Forelimb muscle (tissue), 1 donor: ENCODE measurements around the gene CRABP2. TPM values are rescaled to one million over a fixed set of nuclear protein-coding genes. Genes with fewer than 3 reads are reported as not detected.

Experiments
- DNase-seq: peaks from one replicate; pipeline ENCODE4 v3.0.0-alpha.2; 2013; ENCODE audit warnings: low read depth
- polyA plus RNA-seq: library from polyadenylated mRNA; unstranded; fragments of 120-200 nt; gene quantifications from one replicate; pipeline ENCODE4 v1.2.1, GENCODE V29; 2013; ENCODE audit not compliant: insufficient read length

CRABP2 gene
- polyA plus RNA-seq, 1 donor, result 349 TPM

- DNase-seq, result no peak
These were observed 36.4 kb downstream of the CRABP2 start for GRCh38 chr1:156668801-156669637.

DNA sequence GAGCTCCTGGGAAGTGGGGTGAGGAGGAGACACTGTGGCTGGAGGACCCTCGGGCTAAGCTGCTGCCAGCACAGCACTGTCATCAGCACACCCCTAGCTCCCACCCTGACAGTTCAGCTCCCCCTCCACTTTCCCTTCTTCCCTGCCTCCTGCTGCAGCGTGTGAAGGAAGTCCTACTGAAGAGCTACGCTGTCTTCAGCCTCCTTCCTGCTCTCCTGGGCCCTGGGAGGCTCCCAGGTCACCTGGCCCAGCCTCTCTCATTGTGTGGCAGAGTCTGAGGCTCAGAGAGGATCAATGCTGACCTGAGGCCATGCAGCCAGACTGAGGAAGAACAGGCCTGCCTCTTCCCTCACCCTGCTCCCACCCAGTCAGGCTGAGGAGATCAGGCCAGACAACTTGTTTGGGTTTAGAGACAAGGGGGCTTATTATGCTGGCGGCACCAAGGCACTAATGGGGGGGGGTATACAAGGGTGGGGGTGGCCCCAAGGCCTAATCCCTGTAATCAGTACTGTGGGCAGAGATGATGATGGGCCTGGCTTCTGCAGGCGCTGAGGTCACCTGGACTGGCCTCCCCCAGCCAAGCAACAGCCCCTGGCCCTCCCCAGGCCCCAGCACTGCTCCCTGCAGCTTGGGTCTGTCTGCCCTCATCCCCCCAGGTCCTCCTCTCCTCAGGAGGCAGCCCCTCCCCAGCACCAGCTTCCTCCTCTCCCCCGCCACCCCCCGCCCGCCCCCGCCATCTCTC is 37.2 kb downstream of the CRABP2 start:
- DNase-seq, result no peak

DNA sequence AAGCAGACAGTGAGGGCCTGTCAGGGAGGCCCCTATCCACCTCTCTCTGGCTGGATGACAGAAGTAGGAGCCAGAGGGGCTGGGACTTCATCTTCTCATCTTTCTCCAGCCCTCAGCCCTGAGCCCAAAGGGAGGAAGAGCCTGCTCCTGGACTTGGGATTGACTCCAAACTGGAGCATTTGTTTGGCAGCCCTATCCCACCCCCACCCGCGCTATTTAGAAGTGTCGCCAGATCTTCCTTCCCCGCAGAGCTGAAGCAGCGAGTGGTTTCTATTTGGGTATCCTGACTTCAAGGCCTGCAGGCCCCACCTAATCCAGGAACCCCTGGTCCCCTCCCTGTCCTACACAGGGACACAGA is 37.8 kb downstream of the CRABP2 start:
- peak; percentile 87 for DNase-seq

GRCh38 chr1:156666862-156667609 is 38.3 kb downstream of the CRABP2 start:
- DNase-seq, result no peak

GRCh38 chr1:156665539-156665938 is 39.8 kb downstream of the CRABP2 start:
- no peak for DNase-seq

DNA sequence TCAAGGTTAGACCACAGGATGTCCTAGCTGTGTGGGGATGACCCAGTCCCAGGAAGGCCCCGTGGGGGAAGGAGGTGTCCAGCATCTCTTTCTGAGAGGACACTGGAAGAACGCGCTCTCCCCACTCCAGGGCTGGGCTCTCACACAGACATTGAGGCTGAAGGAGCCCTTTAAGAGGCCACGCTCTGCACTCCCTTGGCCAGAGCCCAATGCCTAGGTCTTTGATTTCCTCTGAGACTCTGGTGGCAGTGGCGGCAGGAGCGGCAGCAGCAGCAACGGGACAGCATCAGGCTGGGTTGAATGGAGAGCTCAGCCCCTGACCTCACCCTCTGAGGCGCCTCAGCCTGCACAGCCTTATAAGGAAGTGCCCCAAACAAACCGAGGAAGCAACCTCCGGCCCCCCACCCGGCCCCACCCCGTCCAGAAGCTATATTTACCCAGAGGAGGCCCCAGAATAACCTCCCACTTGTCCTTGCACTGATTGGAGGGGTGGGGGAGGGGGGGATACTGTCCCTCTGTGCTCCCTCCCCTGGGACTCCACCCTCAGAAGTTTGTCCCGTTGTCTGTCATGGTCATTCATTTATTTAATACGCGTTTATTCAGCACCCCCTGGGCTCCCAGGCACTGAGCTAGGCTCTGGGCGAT is 40.5 kb downstream of the CRABP2 start:
- DNase-seq, result no peak

DNA sequence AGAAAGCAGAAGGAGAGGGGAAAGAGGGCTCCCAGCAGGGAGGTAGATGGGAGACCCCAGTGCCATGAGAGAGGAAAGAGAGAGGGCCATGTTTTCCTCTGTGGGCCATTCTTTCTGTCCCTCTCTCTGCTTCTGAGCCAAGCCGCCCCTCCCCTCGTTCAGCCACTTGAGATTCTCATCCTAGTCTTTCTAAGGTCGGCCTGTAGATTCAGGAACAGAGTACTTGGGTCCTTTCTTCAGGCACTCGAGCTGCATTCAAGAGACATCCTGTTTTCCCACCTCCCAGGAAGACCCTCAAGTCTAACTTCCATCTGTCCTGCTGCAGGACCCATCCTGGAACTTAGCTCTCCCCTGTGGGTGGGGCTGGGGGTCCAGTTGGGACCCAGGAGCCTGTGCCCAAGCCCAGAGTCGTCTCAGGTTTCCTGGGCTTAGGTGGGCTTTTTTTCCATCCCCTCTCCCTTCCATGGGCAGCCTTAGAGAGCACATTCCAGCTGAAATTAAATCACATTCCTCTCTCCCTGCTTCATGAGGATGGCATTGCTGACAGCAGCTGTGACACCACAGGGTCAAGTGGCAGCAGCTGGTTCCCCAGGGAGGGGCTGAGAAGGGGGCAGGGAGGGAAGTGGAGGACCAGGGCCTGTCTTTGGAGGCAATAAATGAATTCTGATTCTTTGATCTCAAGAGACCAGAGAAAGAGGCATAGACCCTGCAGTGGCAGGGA is 41.2 kb downstream of the CRABP2 start:
- DNase-seq, result no peak

GRCh38 chr1:156663178-156663577 is 42.2 kb downstream of the CRABP2 start:
- DNase-seq, result no peak

- no peak for DNase-seq
These were observed 42.7 kb downstream of the CRABP2 start for GRCh38 chr1:156662800-156663055.

- no peak for DNase-seq
These were observed 43.2 kb downstream of the CRABP2 start for GRCh38 chr1:156662005-156662799.

DNA sequence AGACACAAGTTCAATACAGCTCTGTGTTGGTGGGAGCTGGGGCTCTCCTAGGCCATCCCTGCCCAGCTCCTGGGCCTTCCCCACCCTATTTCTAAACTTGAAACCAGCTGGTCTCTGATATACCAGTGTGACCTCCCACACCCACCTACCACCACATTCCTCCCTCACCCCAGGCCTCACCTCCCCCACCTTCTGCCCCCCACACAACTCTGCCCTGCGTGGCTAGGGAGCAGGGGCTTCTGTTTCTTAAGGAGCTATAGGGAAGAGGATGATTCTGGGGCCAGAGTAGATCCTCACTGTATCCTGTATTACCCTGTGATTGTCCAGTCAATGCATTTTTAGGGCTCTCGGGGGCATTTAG is 44.7 kb downstream of the CRABP2 start:
- DNase-seq, result no peak

DNA sequence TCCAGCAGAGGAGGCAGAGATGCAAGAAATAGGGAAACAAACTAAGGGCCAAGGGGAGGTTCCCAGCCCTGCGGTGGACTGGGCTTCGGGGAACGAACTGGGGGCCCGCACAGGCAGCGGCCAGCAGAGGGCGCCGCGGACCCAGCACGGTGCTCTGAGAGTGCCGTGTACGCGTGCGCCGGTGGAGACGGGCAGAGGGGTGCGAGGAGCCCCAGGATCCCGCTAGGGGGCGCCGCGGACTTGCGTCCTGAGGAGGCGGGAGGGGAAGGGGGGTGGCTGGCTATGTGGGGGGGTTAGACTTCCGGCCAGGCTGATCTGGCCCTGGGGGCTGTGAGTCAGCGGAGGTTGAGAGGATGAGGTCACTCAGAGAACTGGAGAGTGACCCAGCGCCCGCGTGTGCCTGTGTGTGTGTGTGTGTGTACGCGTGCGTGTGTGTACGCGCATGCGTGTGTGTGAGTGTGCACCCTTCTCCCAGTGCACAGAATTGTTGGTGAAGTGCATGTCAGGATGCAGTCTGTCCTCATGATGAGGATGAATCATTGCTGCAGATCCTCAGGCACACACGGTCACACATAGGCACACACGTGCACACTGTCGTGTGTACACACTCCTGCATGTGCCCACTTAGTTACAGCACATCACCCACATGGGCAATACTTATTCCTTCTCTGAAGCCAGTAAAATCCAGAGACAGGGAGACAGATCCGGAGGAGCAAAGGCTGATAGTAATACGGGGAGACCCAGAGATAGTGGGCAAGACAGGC is 45.2 kb downstream of the CRABP2 start:
- peak; percentile 80 for DNase-seq

DNA sequence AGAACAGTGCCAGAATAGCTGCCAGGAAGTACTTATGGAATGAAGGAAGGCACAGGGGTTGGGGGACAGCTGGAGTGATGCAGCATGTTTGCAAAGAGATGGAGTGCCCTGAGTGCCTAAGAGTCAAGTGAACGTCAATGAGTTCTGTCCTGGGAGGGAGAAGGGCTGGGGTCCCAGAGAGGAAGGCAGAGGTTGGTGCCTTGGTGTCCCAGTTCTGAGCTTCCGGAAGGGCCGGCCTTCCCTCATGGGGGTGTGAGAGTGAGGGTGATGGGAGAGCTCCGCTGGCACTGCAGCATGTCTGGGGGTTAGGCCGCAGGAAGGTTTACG is 45.8 kb downstream of the CRABP2 start:
- DNase-seq, result no peak

DNA sequence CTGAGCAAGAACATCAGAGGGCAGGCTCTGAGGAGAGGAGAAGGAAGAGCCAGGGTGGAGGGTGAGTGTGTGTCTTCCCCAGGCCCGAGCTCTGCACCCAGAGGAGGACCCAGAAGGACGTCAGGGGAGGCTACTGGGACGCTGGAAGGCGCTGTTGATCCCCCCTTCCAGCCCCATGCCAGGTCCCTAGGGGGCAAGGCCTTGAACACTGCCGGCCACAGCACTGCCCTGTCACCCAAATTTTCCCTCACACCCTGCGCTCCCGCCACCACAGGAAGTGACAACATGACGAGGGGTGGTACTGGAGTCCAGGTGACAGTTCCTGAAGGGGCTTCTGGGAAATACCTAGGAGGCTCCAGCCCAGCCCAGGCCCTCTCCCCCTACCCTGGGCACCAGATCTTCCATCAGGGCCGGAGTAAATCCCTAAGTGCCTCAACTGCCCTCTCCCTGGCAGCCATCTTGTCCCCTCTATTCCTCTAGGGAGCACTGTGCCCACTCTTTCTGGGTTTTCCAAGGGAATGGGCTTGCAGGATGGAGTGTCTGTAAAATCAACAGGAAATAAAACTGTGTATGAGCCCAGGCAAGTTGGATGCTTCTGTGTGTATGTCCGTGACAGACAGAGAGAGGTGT is 46.3 kb downstream of the CRABP2 start:
- DNase-seq, result no peak

DNA sequence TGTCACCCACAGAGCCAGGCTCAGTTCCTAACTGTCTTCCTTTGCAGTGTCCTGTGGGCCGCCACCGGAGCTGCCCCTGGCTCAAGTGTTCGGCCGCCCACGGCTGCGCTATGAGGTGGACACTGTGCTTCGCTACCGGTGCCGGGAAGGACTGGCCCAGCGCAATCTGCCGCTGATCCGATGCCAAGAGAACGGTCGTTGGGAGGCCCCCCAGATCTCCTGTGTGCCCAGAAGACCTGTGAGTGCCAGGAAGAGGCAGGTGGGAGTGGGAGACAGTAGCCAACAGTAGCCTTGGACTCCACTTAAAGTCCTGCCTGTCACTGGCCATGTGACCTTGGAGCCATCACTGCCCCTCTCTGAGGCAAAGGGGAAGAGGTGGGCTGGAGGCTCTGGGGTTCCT is 46.9 kb downstream of the CRABP2 start:
- no peak for DNase-seq

- no peak for DNase-seq
These were observed 47.6 kb downstream of the CRABP2 start for GRCh38 chr1:156657741-156658319.

GRCh38 chr1:156656806-156657740 is 48.3 kb downstream of the CRABP2 start:
- no peak for DNase-seq

DNA sequence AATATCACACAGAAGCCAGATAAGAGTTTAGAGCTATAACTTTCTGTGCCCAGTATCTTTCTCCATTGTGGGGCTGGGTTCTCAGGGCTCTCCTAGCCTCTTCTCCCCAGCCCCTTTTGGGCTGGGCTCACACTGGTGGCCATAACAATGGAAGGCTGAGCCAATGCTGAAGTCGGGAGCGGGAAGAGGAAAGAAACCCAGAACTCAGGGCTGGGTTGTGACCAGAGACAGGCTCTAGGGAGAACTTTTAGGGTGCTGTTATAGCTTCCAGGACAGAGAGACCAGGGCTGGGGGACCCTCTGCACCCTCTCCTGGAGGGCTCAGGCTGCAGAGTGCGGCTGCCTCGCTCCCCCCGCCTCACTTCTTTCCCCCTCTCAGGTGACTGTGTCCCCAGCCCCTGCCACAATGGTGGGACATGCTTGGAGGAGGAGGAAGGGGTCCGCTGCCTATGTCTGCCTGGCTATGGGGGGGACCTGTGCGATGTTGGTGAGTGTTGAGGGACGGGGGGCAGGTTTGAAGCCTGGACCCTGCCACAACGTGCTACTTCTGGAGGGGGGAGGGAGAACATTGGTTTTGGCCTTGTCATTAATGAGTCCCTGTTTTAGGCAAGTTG is 49.4 kb downstream of the CRABP2 start:
- DNase-seq, result no peak
